ENCODE data around the gene IGFN1.

IGFN1 gene

GRCh38 chr1:201261771-201262547, 71.3 kb downstream of the IGFN1 start:
- H3K4me1 Mint-ChIP-seq (ENCODE audit: low read depth): no peaks in the 10 kb centered on the region
- H3K9me3 Mint-ChIP-seq: no peaks in the 10 kb centered on the region
- no peak overlapping the region for H3K27ac Mint-ChIP-seq
- H3K27me3 Mint-ChIP-seq (ENCODE audit: low read depth): peaks cover 30% of the 10 kb centered on the region
- no peak overlapping the region for H3K4me3 Mint-ChIP-seq
- H3K36me3 Mint-ChIP-seq (ENCODE audit: low read depth): no peaks in the 10 kb centered on the region

GRCh38 chr1:201262963-201263608, 72.5 kb downstream of the IGFN1 start:
- peaks cover 38% of the 10 kb centered on the region for H3K27me3 Mint-ChIP-seq (ENCODE audit: low read depth)
- no peaks in the 10 kb centered on the region for H3K9me3 Mint-ChIP-seq
- H3K4me1 Mint-ChIP-seq (ENCODE audit: low read depth): no peaks in the 10 kb centered on the region
- no peaks in the 10 kb centered on the region for H3K36me3 Mint-ChIP-seq (ENCODE audit: low read depth)
- H3K27ac Mint-ChIP-seq: no peak overlapping the region
- no peak overlapping the region for H3K4me3 Mint-ChIP-seq

GRCh38 chr1:201264072-201264471, 73.4 kb downstream of the IGFN1 start:
- no peaks in the 10 kb centered on the region for H3K4me1 Mint-ChIP-seq (ENCODE audit: low read depth)
- no peak overlapping the region for H3K4me3 Mint-ChIP-seq
- H3K27ac Mint-ChIP-seq: no peak overlapping the region
- H3K9me3 Mint-ChIP-seq: no peaks in the 10 kb centered on the region
- H3K27me3 Mint-ChIP-seq (ENCODE audit: low read depth): peaks cover 38% of the 10 kb centered on the region
- no peaks in the 10 kb centered on the region for H3K36me3 Mint-ChIP-seq (ENCODE audit: low read depth)

GRCh38 chr1:201264554-201264953, 73.9 kb downstream of the IGFN1 start:
- Mint-ChIP-seq H3K27me3 (ENCODE audit: low read depth) (peaks cover 43% of the 10 kb centered on the region), H3K4me1 (ENCODE audit: low read depth) (no peaks in the 10 kb centered on the region), H3K9me3 (no peaks in the 10 kb centered on the region), H3K27ac (no peak overlapping the region), H3K36me3 (ENCODE audit: low read depth) (no peaks in the 10 kb centered on the region), H3K4me3 (no peak overlapping the region)

GRCh38 chr1:201265756-201266155, 75.1 kb downstream of the IGFN1 start:
- Mint-ChIP-seq H3K36me3 (ENCODE audit: low read depth) (no peaks in the 10 kb centered on the region), H3K9me3 (no peaks in the 10 kb centered on the region), H3K4me3 (no peak overlapping the region), H3K4me1 (ENCODE audit: low read depth) (no peaks in the 10 kb centered on the region), H3K27me3 (ENCODE audit: low read depth) (peaks cover 40% of the 10 kb centered on the region), H3K27ac (no peak overlapping the region)

- Mint-ChIP-seq H3K4me1 (ENCODE audit: low read depth) (no peaks in the 10 kb centered on the region), H3K4me3 (no peak overlapping the region), H3K27ac (no peak overlapping the region), H3K9me3 (no peaks in the 10 kb centered on the region), H3K27me3 (ENCODE audit: low read depth) (peaks cover 35% of the 10 kb centered on the region), H3K36me3 (ENCODE audit: low read depth) (no peaks in the 10 kb centered on the region)
These were observed 75.7 kb downstream of the IGFN1 start for GRCh38 chr1:201266276-201266675.

- Mint-ChIP-seq H3K4me1 (ENCODE audit: low read depth) (no peaks in the 10 kb centered on the region), H3K9me3 (no peaks in the 10 kb centered on the region), H3K27me3 (ENCODE audit: low read depth) (peaks cover 31% of the 10 kb centered on the region)
These were observed 76.2 kb downstream of the IGFN1 start for GRCh38 chr1:201266774-201267173.

GRCh38 chr1:201267481-201268229, 77.0 kb downstream of the IGFN1 start:
- Mint-ChIP-seq H3K4me1 (ENCODE audit: low read depth) (no peaks in the 10 kb centered on the region), H3K4me3 (no peak overlapping the region), H3K27me3 (ENCODE audit: low read depth) (peaks cover 31% of the 10 kb centered on the region)

More at GRCh38 chr1:201266774-201267173, 76.2 kb downstream of the IGFN1 start:
- no peak overlapping the region for H3K4me3 Mint-ChIP-seq
- H3K27ac Mint-ChIP-seq: no peak overlapping the region
- H3K36me3 Mint-ChIP-seq (ENCODE audit: low read depth): no peaks in the 10 kb centered on the region

GRCh38 chr1:201268604-201269151, 78.1 kb downstream of the IGFN1 start:
- Mint-ChIP-seq H3K4me1 (ENCODE audit: low read depth) (no peaks in the 10 kb centered on the region), H3K9me3 (no peaks in the 10 kb centered on the region), H3K27ac (no peak overlapping the region), H3K4me3 (no peak overlapping the region), H3K36me3 (ENCODE audit: low read depth) (no peaks in the 10 kb centered on the region), H3K27me3 (ENCODE audit: low read depth) (peaks cover 31% of the 10 kb centered on the region)

More at GRCh38 chr1:201267481-201268229, 77.0 kb downstream of the IGFN1 start:
- no peaks in the 10 kb centered on the region for H3K36me3 Mint-ChIP-seq (ENCODE audit: low read depth)
- H3K9me3 Mint-ChIP-seq: no peaks in the 10 kb centered on the region
- no peak overlapping the region for H3K27ac Mint-ChIP-seq

- H3K36me3 Mint-ChIP-seq (ENCODE audit: low read depth): no peaks in the 10 kb centered on the region
These were observed 78.7 kb downstream of the IGFN1 start for GRCh38 chr1:201269281-201269680.

GRCh38 chr1:201269900-201270410, 79.3 kb downstream of the IGFN1 start:
- Mint-ChIP-seq H3K36me3 (ENCODE audit: low read depth) (no peaks in the 10 kb centered on the region), H3K9me3 (no peaks in the 10 kb centered on the region), H3K4me3 (no peak overlapping the region), H3K4me1 (ENCODE audit: low read depth) (no peaks in the 10 kb centered on the region), H3K27me3 (ENCODE audit: low read depth) (peaks cover 31% of the 10 kb centered on the region), H3K27ac (no peak overlapping the region)

More at GRCh38 chr1:201269281-201269680, 78.7 kb downstream of the IGFN1 start:
- peaks cover 31% of the 10 kb centered on the region for H3K27me3 Mint-ChIP-seq (ENCODE audit: low read depth)
- H3K9me3 Mint-ChIP-seq: no peaks in the 10 kb centered on the region
- no peak overlapping the region for H3K27ac Mint-ChIP-seq
- H3K4me3 Mint-ChIP-seq: no peak overlapping the region
- no peaks in the 10 kb centered on the region for H3K4me1 Mint-ChIP-seq (ENCODE audit: low read depth)

GRCh38 chr1:201270616-201271390, 80.2 kb downstream of the IGFN1 start:
- peaks cover 26% of the 10 kb centered on the region for H3K27me3 Mint-ChIP-seq (ENCODE audit: low read depth)
- H3K4me1 Mint-ChIP-seq (ENCODE audit: low read depth): no peaks in the 10 kb centered on the region
- H3K27ac Mint-ChIP-seq: no peak overlapping the region
- H3K9me3 Mint-ChIP-seq: no peaks in the 10 kb centered on the region
- H3K36me3 Mint-ChIP-seq (ENCODE audit: low read depth): no peaks in the 10 kb centered on the region
- H3K4me3 Mint-ChIP-seq: no peak overlapping the region

GRCh38 chr1:201272799-201273198, 82.2 kb downstream of the IGFN1 start:
- Mint-ChIP-seq H3K27ac (no peak overlapping the region), H3K4me1 (ENCODE audit: low read depth) (no peaks in the 10 kb centered on the region), H3K36me3 (ENCODE audit: low read depth) (no peaks in the 10 kb centered on the region), H3K27me3 (ENCODE audit: low read depth) (peaks cover 13% of the 10 kb centered on the region), H3K4me3 (no peak overlapping the region), H3K9me3 (no peaks in the 10 kb centered on the region)

Measured in T-helper 1 cell treated with Interleukin-12 subunit alpha and Interleukin-12 subunit beta and Interleukin-4 antibody, amounts not matched to agents 30 μg/mL and 1 μg/mL, for 36 hours (primary cell).